A673 (cell line): ENCODE data around the gene HSP90AB1.

Source experiments
- EZH2 ChIP-seq: fragments of 200-600 bp; sonication (generic); IDR thresholded peaks from 2 replicates; pipeline ENCODE4 v1.6.1; 2017; ENCODE audit warnings: borderline replicate concordance, low read depth, mild to moderate bottlenecking, mixed read lengths, antibody characterized with exemption, low read length; ENCODE audit not compliant: poor library complexity, severe bottlenecking
- TF ChIP-seq, protein P1 (sequence below): fragments of 300-800, 200-600 bp; sonication (generic); conservative IDR thresholded peaks from 2 replicates; pipeline ENCODE4 v1.5.1; 2017; ENCODE audit warnings: low read depth, mild to moderate bottlenecking, antibody characterized with exemption, low read length, moderate library complexity, mixed read lengths

DNA sequence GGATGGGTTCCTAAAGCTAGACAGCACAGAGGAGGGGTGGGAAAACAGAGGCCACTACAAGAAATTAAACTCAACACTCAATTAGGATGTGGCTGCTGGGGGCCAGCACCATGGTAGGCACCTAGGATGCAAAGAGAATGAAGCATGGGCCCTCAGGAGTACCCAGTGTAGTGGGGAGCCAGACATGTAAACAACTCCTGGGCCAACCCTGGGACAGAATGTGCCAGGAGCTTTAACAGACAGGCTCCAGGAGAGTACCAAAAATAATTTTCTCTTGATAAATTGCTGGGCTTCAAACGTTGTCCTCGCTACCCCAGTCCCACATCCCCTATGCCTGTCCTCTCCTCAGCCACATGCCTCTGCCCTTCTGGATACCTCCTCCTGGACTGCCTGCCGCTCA, 25.0 kb downstream of the HSP90AB1 start:
- TF ChIP-seq, protein P1, sequence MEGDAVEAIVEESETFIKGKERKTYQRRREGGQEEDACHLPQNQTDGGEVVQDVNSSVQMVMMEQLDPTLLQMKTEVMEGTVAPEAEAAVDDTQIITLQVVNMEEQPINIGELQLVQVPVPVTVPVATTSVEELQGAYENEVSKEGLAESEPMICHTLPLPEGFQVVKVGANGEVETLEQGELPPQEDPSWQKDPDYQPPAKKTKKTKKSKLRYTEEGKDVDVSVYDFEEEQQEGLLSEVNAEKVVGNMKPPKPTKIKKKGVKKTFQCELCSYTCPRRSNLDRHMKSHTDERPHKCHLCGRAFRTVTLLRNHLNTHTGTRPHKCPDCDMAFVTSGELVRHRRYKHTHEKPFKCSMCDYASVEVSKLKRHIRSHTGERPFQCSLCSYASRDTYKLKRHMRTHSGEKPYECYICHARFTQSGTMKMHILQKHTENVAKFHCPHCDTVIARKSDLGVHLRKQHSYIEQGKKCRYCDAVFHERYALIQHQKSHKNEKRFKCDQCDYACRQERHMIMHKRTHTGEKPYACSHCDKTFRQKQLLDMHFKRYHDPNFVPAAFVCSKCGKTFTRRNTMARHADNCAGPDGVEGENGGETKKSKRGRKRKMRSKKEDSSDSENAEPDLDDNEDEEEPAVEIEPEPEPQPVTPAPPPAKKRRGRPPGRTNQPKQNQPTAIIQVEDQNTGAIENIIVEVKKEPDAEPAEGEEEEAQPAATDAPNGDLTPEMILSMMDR, result no peak
- no peak for TF ChIP-seq EZH2
